ENCODE data around the gene WDR33. TPM values are rescaled to one million over a fixed set of nuclear protein-coding genes. Genes with fewer than 3 reads are reported as not detected.

WDR33 gene
- total RNA-seq, 1 donor from 2014 or later = 53.9 TPM

DNA sequence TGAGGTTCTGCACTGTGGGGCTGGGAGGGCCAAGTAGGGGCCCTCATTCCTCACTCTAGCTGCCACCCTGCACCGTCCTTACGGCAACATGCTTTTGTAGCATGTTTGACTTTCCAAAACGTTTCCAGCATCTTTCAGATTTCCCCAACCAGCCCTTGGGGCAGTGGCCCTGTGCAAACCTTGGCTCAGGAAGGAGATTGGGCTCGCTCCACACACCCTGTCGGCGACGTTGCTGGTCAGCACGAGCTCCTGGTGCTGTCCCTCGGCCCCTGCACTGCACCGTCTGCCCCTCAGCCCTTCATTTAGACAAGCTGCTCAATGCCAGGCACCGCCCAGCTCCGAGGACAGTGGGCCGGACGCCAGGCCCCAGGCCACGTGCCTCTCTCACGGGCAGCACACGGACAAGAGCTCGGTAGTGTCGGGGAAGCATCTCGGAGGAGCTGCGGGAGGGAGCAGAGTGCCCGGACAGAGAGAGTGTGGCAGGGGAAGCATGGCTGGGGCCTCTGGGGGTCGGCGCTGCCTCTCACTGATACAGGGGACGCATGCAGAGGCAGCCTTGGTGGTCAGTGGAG is 158.1 kb downstream of the WDR33 start:
- intact Hi-C loops (cut with DNase I) = no loop called here
- Histone ChIP-seq H3K4me3 (no peak overlapping the region), H3K4me1 (peaks cover 11% of the 10 kb centered on the region), H3K27ac (peak overlapping the region; percentile 4), H3K9me3 (no peaks in the 10 kb centered on the region), H3K36me3 (no peaks in the 10 kb centered on the region), H3K27me3 (no peaks in the 10 kb centered on the region)
- TF ChIP-seq, protein P1, sequence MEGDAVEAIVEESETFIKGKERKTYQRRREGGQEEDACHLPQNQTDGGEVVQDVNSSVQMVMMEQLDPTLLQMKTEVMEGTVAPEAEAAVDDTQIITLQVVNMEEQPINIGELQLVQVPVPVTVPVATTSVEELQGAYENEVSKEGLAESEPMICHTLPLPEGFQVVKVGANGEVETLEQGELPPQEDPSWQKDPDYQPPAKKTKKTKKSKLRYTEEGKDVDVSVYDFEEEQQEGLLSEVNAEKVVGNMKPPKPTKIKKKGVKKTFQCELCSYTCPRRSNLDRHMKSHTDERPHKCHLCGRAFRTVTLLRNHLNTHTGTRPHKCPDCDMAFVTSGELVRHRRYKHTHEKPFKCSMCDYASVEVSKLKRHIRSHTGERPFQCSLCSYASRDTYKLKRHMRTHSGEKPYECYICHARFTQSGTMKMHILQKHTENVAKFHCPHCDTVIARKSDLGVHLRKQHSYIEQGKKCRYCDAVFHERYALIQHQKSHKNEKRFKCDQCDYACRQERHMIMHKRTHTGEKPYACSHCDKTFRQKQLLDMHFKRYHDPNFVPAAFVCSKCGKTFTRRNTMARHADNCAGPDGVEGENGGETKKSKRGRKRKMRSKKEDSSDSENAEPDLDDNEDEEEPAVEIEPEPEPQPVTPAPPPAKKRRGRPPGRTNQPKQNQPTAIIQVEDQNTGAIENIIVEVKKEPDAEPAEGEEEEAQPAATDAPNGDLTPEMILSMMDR (IDR thresholded peaks at IDR 0.05) = no peak
- DNase-seq (no peak), ATAC-seq (no peak)

DNA sequence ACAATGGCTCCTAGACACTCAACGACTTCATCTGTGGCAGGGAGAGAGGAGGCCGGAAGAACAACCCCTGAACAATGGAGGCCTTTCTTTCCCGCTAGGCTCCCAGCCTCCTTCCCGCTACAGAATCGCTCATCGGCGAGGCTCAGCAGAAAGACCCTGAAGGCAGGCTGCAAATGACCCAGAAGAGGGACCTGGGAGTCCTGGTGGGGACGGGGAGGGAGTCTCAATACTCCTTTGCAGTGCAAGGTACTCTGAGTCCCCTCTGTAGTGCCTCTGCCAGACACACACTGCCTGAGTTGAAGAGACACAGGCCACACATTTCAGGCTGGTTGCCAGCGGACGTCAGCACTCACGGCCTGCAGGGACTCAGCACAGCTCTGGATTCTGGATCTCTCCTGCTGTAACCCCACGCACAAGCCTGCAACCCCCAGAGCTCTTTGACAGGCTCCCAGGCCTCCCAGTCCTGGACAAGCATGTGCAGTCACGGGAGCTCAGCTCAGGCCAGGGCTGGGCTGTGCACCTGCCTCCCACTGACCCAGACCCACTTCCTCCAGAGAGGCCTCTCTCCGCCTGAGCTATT is 158.9 kb downstream of the WDR33 start:
- no peaks in the 10 kb centered on the region for H3K27me3 ChIP-seq
- DNase-seq (no peak), ATAC-seq (peak; percentile 2)
- TF ChIP-seq, protein P1 (IDR thresholded peaks at IDR 0.05) = no peak
- H3K27ac ChIP-seq = peak overlapping the region; percentile 17
- intact Hi-C loops (cut with DNase I) = no loop called here
- no peaks in the 10 kb centered on the region for H3K36me3 ChIP-seq
- H3K4me1 ChIP-seq = peaks cover 15% of the 10 kb centered on the region
- no peak overlapping the region for H3K4me3 ChIP-seq
- no peaks in the 10 kb centered on the region for H3K9me3 ChIP-seq

DNA sequence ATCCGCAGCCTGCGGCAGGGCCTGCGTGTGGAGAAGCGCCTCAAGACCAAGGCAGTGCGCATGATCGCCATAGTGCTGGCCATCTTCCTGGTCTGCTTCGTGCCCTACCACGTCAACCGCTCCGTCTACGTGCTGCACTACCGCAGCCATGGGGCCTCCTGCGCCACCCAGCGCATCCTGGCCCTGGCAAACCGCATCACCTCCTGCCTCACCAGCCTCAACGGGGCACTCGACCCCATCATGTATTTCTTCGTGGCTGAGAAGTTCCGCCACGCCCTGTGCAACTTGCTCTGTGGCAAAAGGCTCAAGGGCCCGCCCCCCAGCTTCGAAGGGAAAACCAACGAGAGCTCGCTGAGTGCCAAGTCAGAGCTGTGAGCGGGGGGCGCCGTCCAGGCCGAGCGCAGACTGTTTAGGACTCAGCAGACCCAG is 159.6 kb downstream of the WDR33 start:
- H3K27ac ChIP-seq = no peak overlapping the region
- intact Hi-C loops (cut with DNase I) = no loop called here
- DNase-seq = no peak

More for the DNA sequence above, 159.6 kb downstream of the WDR33 start:
- Histone ChIP-seq H3K27me3 (no peaks in the 10 kb centered on the region), H3K4me1 (peaks cover 15% of the 10 kb centered on the region), H3K9me3 (no peaks in the 10 kb centered on the region), H3K4me3 (no peak overlapping the region), H3K36me3 (no peaks in the 10 kb centered on the region)
- TF ChIP-seq, protein P1 (IDR thresholded peaks at IDR 0.05) = no peak
- no peak for ATAC-seq

Other genes starting within 250 kb of the WDR33 start
- 0.49 TPM for gene GPR17, start 165.0 kb downstream of the WDR33 start, total RNA-seq
- gene LIMS2, start 135.6 kb downstream of the WDR33 start, total RNA-seq = 161 TPM
- gene SFT2D3, start 109.7 kb downstream of the WDR33 start, total RNA-seq = 7.7 TPM
- 23.1 TPM for gene POLR2D, start 47.0 kb upstream of the WDR33 start, total RNA-seq
- gene AMMECR1L, start 74.8 kb upstream of the WDR33 start, total RNA-seq = 17.2 TPM
- gene SAP130, start 216.9 kb upstream of the WDR33 start, total RNA-seq = 16.9 TPM

Measured in upper lobe of right lung (tissue), 1 donor.